ENCODE data around the gene ATG7.

The ATG7 gene

DNA sequence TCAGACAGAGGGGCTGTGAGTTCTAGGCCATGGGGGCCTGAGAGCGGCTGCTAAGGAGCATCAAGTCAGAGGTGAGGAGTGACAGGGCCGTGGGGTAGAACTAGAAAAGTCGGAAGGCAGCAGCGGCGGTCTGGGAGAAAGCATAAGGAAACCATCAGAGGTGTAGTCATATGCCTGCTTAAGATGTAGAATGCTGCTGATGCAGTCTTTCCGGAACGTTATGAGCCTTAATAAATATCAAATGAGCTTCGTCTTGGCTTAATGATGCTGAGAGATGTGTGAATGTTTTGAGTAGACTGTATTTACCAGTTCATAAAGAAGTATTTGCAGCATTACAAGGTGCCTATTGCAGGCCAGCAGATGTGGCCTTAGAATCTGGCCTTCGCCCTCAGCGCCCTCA lies 15.2 kb downstream of the ATG7 start:
- H3K23ac ChIP-seq (ENCODE audit: low read depth, low read length, poor library complexity), result no peak overlapping the region
- no peak overlapping the region for H4K8ac ChIP-seq (ENCODE audit: low read depth, low read length)
- no peak overlapping the region for H2BK120ac ChIP-seq (ENCODE audit: low read depth, low read length)
- H3K4me2 ChIP-seq (ENCODE audit: insufficient read depth, low read length, poor library complexity, severe bottlenecking), result no peak overlapping the region
- no peak overlapping the region for H3K4ac ChIP-seq (ENCODE audit: low read length)
- H2AK5ac ChIP-seq (ENCODE audit: low read depth, low read length), result no peak overlapping the region
- no CpG with 5 or more reads among the region's 10 CpGs for WGBS, 2 donors (ENCODE audit: extremely low coverage in 2 of 2, insufficient read length in 2 of 2, insufficient replicate concordance in 1 of 2)
- H3K9me3 ChIP-seq (replicated peaks in 1 of 2; ENCODE audit: control insufficient read depth in 2 of 2, insufficient read depth in 1 of 2, low read depth in 1 of 2, low read length in 2 of 2), result no peaks in the 10 kb centered on the region
- DNase-seq (ENCODE audit: low spot score), result no peak
- H2AFZ ChIP-seq (ENCODE audit: low read length), result no peak overlapping the region
- H3K4me1 ChIP-seq (ENCODE audit: control insufficient read depth in 2 of 2, insufficient read depth in 1 of 2, low read depth in 1 of 2, low read length in 2 of 2), result no peaks in the 10 kb centered on the region
- H3K4me3 ChIP-seq (ENCODE audit: low read length in 2 of 2), result no peak overlapping the region
- no peak overlapping the region for H3K14ac ChIP-seq (ENCODE audit: low read length)
- no peak overlapping the region for H4K91ac ChIP-seq (ENCODE audit: low read depth, low read length, poor library complexity)
- no peak overlapping the region for H2BK15ac ChIP-seq (ENCODE audit: low read length)
- no peak overlapping the region for H3K9ac ChIP-seq (ENCODE audit: low read depth, low read length, poor library complexity)
- no peak overlapping the region for H3K27ac ChIP-seq (replicated peaks; ENCODE audit: low read length)
- H3K79me1 ChIP-seq (ENCODE audit: low read depth, low read length), result no peaks in the 10 kb centered on the region
- H3K27me3 ChIP-seq (ENCODE audit: control insufficient read depth in 3 of 3, insufficient read depth in 3 of 3, low read depth in 1 of 3, low read length in 3 of 3), result no peaks in the 10 kb centered on the region
- H3K18ac ChIP-seq (ENCODE audit: low read length), result no peak overlapping the region
- H2BK5ac ChIP-seq (ENCODE audit: low read length), result no peak overlapping the region
- H3K36me3 ChIP-seq (replicated peaks in 1 of 2; ENCODE audit: control insufficient read depth in 2 of 2, insufficient read depth in 2 of 2, low read length in 2 of 2), result peaks cover 0 to 11% of the 10 kb centered on the region in 2 donors
- H2BK12ac ChIP-seq (ENCODE audit: low read length), result no peak overlapping the region

DNA sequence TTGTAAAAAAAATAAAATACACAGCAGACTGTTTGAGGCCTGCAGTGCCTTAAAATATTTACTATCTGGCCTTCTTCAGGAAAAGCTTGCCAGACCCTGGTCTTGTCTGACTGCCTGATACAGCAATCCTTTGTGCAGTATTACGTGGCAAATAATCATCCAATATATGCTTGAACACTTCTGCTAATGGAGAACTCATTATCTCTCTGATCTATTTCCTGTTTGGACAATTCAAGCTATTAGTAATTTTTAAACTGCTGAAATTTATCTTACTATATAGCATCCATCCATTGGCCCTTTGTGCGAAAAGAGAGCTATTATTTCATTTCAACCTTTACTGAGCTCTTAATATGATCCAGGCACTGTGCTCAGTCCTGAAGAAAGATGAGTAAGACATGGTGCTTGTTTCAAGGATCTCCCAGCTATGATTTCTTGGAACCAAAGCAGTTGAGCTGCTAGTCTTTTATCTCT lies 15.9 kb downstream of the ATG7 start:
- no peak overlapping the region for H3K9ac ChIP-seq (ENCODE audit: low read depth, low read length, poor library complexity)
- DNase-seq (ENCODE audit: low spot score), result no peak
- no peak overlapping the region for H3K27ac ChIP-seq (replicated peaks; ENCODE audit: low read length)
- no peaks in the 10 kb centered on the region for H3K9me3 ChIP-seq (replicated peaks in 1 of 2; ENCODE audit: control insufficient read depth in 2 of 2, insufficient read depth in 1 of 2, low read depth in 1 of 2, low read length in 2 of 2)
- no peak overlapping the region for H3K18ac ChIP-seq (ENCODE audit: low read length)
- no peak overlapping the region for H3K4me3 ChIP-seq (ENCODE audit: low read length in 2 of 2)
- H3K36me3 ChIP-seq (replicated peaks in 1 of 2; ENCODE audit: control insufficient read depth in 2 of 2, insufficient read depth in 2 of 2, low read length in 2 of 2), result peaks cover 0 to 10% of the 10 kb centered on the region in 2 donors
- no peak overlapping the region for H2AK5ac ChIP-seq (ENCODE audit: low read depth, low read length)
- H2BK15ac ChIP-seq (ENCODE audit: low read length), result no peak overlapping the region
- no peak overlapping the region for H3K23ac ChIP-seq (ENCODE audit: low read depth, low read length, poor library complexity)
- no peaks in the 10 kb centered on the region for H3K27me3 ChIP-seq (ENCODE audit: control insufficient read depth in 3 of 3, insufficient read depth in 3 of 3, low read depth in 1 of 3, low read length in 3 of 3)
- no CpG with 5 or more reads among the region's 2 CpGs for WGBS, 2 donors (ENCODE audit: extremely low coverage in 2 of 2, insufficient read length in 2 of 2, insufficient replicate concordance in 1 of 2)
- H3K14ac ChIP-seq (ENCODE audit: low read length), result no peak overlapping the region
- H2BK120ac ChIP-seq (ENCODE audit: low read depth, low read length), result no peak overlapping the region
- no peak overlapping the region for H2BK5ac ChIP-seq (ENCODE audit: low read length)
- no peak overlapping the region for H2BK12ac ChIP-seq (ENCODE audit: low read length)
- no peak overlapping the region for H2AFZ ChIP-seq (ENCODE audit: low read length)
- H4K8ac ChIP-seq (ENCODE audit: low read depth, low read length), result no peak overlapping the region
- H3K4me1 ChIP-seq (ENCODE audit: control insufficient read depth in 2 of 2, insufficient read depth in 1 of 2, low read depth in 1 of 2, low read length in 2 of 2), result no peaks in the 10 kb centered on the region
- no peak overlapping the region for H3K4me2 ChIP-seq (ENCODE audit: insufficient read depth, low read length, poor library complexity, severe bottlenecking)
- no peak overlapping the region for H4K91ac ChIP-seq (ENCODE audit: low read depth, low read length, poor library complexity)
- H3K79me1 ChIP-seq (ENCODE audit: low read depth, low read length), result no peaks in the 10 kb centered on the region
- no peak overlapping the region for H3K4ac ChIP-seq (ENCODE audit: low read length)

- Histone ChIP-seq H3K4ac (ENCODE audit: low read length) (no peak overlapping the region), H3K9me3 (replicated peaks in 1 of 2; ENCODE audit: control insufficient read depth in 2 of 2, insufficient read depth in 1 of 2, low read depth in 1 of 2, low read length in 2 of 2) (no peaks in the 10 kb centered on the region), H3K14ac (ENCODE audit: low read length) (no peak overlapping the region), H3K4me2 (ENCODE audit: insufficient read depth, low read length, poor library complexity, severe bottlenecking) (no peak overlapping the region), H2BK15ac (ENCODE audit: low read length) (no peak overlapping the region), H3K23ac (ENCODE audit: low read depth, low read length, poor library complexity) (no peak overlapping the region), H3K36me3 (replicated peaks in 1 of 2; ENCODE audit: control insufficient read depth in 2 of 2, insufficient read depth in 2 of 2, low read length in 2 of 2) (peaks cover 0 to 10% of the 10 kb centered on the region in 2 donors), H3K27me3 (ENCODE audit: control insufficient read depth in 3 of 3, insufficient read depth in 3 of 3, low read depth in 1 of 3, low read length in 3 of 3) (no peaks in the 10 kb centered on the region), H4K8ac (ENCODE audit: low read depth, low read length) (no peak overlapping the region), H2BK120ac (ENCODE audit: low read depth, low read length) (no peak overlapping the region), H3K79me1 (ENCODE audit: low read depth, low read length) (no peaks in the 10 kb centered on the region), H2BK5ac (ENCODE audit: low read length) (no peak overlapping the region), H2AFZ (ENCODE audit: low read length) (no peak overlapping the region), H3K18ac (ENCODE audit: low read length) (no peak overlapping the region), H3K9ac (ENCODE audit: low read depth, low read length, poor library complexity) (no peak overlapping the region), H3K4me3 (ENCODE audit: low read length in 2 of 2) (no peak overlapping the region), H4K91ac (ENCODE audit: low read depth, low read length, poor library complexity) (no peak overlapping the region), H2BK12ac (ENCODE audit: low read length) (no peak overlapping the region), H2AK5ac (ENCODE audit: low read depth, low read length) (no peak overlapping the region), H3K27ac (replicated peaks; ENCODE audit: low read length) (no peak overlapping the region), H3K4me1 (ENCODE audit: control insufficient read depth in 2 of 2, insufficient read depth in 1 of 2, low read depth in 1 of 2, low read length in 2 of 2) (no peaks in the 10 kb centered on the region)
- no CpG with 5 or more reads among the region's 7 CpGs for whole genome bisulfite sequencing, 2 donors (ENCODE audit: extremely low coverage in 2 of 2, insufficient read length in 2 of 2, insufficient replicate concordance in 1 of 2)
- DNase-seq (ENCODE audit: low spot score), result no peak
These were observed 16.8 kb downstream of the ATG7 start for GRCh38 chr3:11288786-11289637.

GRCh38 chr3:11289864-11290263 lies 17.7 kb downstream of the ATG7 start:
- no peak overlapping the region for H4K91ac ChIP-seq (ENCODE audit: low read depth, low read length, poor library complexity)
- H3K4me1 ChIP-seq (ENCODE audit: control insufficient read depth in 2 of 2, insufficient read depth in 1 of 2, low read depth in 1 of 2, low read length in 2 of 2), result no peaks in the 10 kb centered on the region
- no peak overlapping the region for H2BK15ac ChIP-seq (ENCODE audit: low read length)
- H3K27ac ChIP-seq (replicated peaks; ENCODE audit: low read length), result no peak overlapping the region
- WGBS, 2 donors (ENCODE audit: extremely low coverage in 2 of 2, insufficient read length in 2 of 2, insufficient replicate concordance in 1 of 2), result no CpG with 5 or more reads among the region's 3 CpGs
- no peaks in the 10 kb centered on the region for H3K27me3 ChIP-seq (ENCODE audit: control insufficient read depth in 3 of 3, insufficient read depth in 3 of 3, low read depth in 1 of 3, low read length in 3 of 3)
- no peak overlapping the region for H3K9ac ChIP-seq (ENCODE audit: low read depth, low read length, poor library complexity)
- H2BK12ac ChIP-seq (ENCODE audit: low read length), result no peak overlapping the region
- H2BK5ac ChIP-seq (ENCODE audit: low read length), result no peak overlapping the region
- no peaks in the 10 kb centered on the region for H3K9me3 ChIP-seq (replicated peaks in 1 of 2; ENCODE audit: control insufficient read depth in 2 of 2, insufficient read depth in 1 of 2, low read depth in 1 of 2, low read length in 2 of 2)
- H2BK120ac ChIP-seq (ENCODE audit: low read depth, low read length), result no peak overlapping the region
- H3K36me3 ChIP-seq (replicated peaks in 1 of 2; ENCODE audit: control insufficient read depth in 2 of 2, insufficient read depth in 2 of 2, low read length in 2 of 2), result peaks cover 0 to 10% of the 10 kb centered on the region in 2 donors
- DNase-seq (ENCODE audit: low spot score), result no peak
- no peak overlapping the region for H3K4me2 ChIP-seq (ENCODE audit: insufficient read depth, low read length, poor library complexity, severe bottlenecking)
- H2AK5ac ChIP-seq (ENCODE audit: low read depth, low read length), result no peak overlapping the region
- no peak overlapping the region for H3K14ac ChIP-seq (ENCODE audit: low read length)
- no peak overlapping the region for H4K8ac ChIP-seq (ENCODE audit: low read depth, low read length)
- H3K4ac ChIP-seq (ENCODE audit: low read length), result no peak overlapping the region
- no peak overlapping the region for H3K4me3 ChIP-seq (ENCODE audit: low read length in 2 of 2)
- H2AFZ ChIP-seq (ENCODE audit: low read length), result no peak overlapping the region
- no peak overlapping the region for H3K23ac ChIP-seq (ENCODE audit: low read depth, low read length, poor library complexity)
- H3K18ac ChIP-seq (ENCODE audit: low read length), result no peak overlapping the region
- H3K79me1 ChIP-seq (ENCODE audit: low read depth, low read length), result no peaks in the 10 kb centered on the region
